Caki2 (cell line): Measurements from ENCODE around the gene PVR. TPM values are rescaled to one million over a fixed set of nuclear protein-coding genes. Genes with fewer than 3 reads are reported as not detected.
A peak's percentile ranks its signal among the peaks of the same experiment; 100 is the strongest.

Experiments
- DNase-seq: peaks from one replicate; pipeline ENCODE4 v3.0.0-alpha.2; 2015; ENCODE audit warnings: low read depth
- in situ Hi-C: cut with HindIII; loops from 2 replicates; pipeline ENCODE4 v1.10.0; 2016; ENCODE audit warnings: low sequenced_read_pairs, low pct_unique_long_range_greater_than_20kb, mixed read lengths
- total RNA-seq: library from RNA; depleted of rRNA; stranded (reverse); fragments of >200 nt; shearing (Covaris generic); gene quantifications from 2 replicates; pipeline ENCODE4 v1.2.3, GENCODE V29; 2014; ENCODE audit warnings: low replicate concordance

PVR gene
- total RNA-seq, 1 experiment from 2014 or later, result 93.9 TPM

DNA sequence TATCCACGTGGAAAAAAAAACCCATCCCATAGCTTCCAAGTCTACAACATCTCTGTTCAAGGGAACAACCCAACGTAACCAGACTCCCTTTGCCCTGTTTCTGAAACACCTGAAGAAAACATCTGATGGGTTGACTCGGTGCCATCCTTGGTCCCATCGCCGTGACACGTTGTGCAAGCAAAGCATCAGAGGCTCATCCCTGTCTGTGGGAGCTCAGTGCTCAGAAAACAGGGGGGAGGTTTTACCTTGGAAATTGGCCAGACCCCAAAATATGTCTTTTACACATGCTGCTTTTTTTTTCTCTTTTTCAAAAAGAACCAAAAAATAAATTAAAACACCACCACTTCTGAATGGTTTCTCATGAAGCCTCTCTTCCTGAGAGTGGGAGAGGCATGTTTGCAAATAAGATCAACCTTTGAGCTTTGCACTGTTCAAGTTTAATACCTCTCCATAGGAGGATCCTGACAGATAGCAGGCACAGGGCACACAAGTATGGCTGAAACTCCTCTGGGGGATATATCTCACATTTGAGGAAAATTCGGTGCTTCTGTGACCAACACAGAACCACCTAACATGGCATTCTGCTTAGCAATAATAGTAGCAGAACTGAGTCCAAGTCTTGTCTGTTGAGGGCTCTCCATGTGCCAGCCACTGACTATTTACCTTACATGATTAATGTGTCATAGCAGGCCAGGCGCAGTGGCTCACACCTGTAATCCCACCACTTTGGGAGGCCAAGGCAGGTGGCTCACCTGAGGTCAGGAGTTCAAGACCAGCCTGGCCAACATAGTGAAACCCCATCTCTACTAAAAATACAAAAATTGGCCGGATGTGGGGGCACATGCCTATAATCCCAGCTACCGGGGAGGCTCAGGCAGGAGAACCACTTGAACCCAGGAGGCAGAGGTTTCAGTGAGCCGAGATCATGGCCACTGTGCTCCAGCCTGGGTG is 7.0 kb upstream of the PVR start:
- DNase-seq, result no peak
- in situ Hi-C loops, result no loop called here

DNA sequence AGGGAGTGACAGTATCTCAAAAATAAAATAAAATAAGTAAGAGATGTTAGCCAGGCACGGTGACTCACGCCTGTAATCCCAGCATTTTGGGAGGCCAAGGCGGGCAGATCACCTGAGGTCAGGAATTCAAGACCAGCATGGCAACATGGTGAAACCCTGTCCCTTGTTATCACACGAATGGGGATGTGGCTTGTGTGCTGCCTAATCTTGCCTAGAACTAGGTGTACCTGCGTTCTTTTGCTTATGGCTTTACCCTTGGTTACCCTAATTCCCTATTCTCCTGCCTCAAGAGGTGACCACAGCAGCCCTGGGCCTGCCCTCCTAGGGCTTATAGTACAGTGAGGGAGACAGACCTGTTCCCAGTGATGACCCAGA is 6.3 kb upstream of the PVR start:
- in situ Hi-C loops, result no loop called here
- DNase-seq, result no peak

DNA sequence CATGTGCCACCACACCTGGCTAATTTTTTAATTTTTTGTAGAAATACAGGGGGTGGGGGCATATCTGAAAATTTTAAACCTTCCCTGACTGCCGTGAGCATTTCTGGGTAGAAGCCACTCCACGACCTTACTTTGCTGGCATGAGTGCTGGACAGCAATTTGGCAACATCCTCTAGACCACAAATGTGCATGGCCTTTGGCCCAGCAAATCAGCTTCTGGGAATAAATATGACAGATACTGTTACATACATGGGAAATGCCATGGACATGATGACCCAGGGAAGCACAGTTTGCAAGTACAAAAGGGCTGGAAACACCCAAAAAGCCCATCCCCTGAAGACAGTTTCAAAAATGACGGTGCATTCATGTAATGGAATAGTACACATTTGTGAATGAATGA is 3.2 kb upstream of the PVR start:
- in situ Hi-C loops, result no loop called here
- no peak for DNase-seq

DNA sequence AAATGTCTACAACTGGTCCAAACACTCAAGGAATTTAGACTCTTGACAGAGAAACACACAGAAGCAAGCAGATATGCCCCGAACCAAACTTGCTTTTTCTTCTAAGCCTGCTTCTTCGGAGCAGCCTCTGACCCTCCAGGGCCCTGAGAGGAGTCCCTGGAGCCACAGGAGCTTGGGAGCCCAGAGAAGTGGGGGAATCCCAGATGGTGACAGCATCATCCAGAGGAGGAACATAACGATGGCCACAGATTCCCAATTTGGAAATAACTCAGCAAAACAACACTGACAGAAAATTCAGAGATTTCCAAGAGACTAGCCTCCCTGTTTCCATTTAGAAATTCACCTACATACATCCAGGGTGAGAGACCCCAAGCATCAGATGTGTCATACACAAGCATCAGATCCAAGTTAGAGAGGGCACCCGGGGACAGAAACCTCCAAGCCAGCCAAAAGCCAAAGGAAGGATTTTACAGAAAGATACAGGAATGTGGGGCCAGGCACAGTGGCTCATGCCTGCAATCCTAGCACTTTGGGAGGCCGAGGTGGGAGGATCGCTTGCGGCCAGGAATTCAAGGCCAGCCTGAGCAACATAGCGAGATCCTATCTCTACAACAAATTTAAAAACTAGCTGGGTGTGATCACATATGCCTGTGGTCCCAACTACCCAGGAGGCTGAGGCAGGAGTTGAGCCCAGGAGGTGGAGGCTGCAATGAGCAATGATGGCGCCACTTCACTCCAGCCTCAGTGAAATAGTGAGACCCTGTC is 2.0 kb upstream of the PVR start:
- DNase-seq, result no peak
- in situ Hi-C loops, result no loop called here

DNA sequence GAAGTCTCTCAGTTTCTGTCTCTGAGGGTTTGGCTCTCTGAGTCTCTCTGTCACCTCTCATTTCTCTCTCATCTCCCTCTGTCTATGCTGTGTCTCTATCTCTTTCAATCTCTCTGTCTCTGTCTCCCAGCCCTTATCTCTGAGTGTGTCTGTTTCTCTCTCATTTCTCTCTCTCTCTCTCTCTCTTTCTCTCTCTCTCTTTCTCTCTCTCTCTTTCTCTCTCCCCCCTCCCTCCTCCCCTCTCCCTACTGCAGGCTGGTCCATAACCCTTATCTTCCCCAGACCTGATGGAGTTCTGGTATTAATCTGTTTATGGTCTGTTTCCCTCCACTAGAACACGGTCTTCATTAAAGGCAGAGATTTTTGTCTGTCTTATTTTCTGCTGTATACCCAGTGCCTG is 1.3 kb upstream of the PVR start:
- in situ Hi-C loops, result no loop called here
- no peak for DNase-seq

DNA sequence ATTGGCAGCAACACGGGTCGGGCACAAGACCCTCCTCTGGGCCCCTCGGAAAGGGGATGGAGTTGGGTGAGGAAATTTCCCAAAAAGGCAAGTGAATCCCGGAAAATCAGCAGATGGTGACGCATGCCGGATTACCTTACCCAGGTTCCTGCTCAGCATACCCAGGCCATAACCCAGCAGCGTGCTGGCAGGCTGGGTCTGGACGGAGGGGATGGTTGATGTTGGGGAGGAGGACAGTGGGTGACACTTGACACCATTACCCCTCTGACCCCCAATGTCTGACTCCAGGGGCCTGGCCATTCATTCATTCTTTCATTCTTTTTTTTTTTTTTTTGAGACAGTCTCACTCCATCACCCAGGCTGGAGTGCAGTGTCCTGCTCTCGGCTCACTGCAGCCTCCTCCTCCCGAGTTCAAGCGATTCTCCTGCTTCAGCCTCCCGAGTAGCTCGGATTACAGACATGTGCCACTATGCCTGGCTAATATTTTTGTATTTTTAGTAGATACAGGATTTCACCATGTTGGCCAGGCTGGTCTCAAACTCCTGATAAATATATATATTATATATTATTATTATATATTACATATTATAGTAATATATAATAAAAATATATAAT is 799 bp downstream of the PVR start:
- peak; percentile 75 for DNase-seq
- in situ Hi-C loops, result no loop called here

DNA sequence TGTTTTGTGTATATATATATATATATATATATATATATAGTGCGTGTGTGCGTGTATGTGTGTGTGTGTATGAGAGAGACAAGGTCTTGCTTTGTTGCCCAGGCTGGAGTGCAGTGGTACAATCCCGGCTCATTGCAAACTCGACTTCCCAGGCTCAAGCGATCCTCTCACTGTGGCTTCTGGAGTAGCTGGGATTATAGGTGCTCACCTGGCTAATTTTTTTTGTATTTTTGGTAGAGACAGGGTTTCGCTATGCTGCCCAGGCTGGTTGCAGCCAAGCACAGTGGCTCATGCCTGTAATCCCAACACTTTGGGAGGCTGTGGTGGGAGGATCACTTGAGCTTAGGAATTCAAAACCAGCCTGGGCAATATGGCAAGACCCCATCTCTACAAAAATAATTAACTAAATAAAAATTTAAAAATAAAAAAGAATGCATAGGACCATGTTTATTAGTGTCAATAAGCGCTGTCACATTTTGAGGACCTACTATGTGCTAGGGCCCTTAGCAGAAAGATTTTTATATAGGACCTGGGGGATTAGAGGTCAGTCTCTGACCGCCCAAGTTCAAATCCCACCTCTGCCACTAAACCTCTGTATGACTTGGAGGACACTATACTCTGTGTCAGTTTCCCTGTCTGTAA is 1.8 kb downstream of the PVR start:
- DNase-seq, result no peak
- in situ Hi-C loops, result no loop called here

DNA sequence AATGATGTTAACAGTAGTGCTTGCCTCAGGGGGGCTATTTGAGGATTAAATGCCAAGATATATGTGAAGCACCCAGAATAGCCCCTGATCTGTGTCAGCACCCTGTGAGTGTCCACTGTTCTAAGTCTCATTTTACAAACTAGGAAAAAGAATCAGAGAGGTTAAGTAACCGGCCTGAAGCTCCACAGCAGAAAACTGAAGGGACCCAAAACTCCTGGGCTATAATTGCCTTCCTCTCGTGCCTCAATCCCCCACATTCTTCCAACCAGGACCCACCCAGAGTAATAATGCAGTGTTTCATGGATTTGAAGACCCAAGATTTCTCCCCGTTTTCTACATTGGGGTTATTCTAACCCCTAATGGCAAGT is 2.3 kb downstream of the PVR start:
- in situ Hi-C loops, result no loop called here

DNA sequence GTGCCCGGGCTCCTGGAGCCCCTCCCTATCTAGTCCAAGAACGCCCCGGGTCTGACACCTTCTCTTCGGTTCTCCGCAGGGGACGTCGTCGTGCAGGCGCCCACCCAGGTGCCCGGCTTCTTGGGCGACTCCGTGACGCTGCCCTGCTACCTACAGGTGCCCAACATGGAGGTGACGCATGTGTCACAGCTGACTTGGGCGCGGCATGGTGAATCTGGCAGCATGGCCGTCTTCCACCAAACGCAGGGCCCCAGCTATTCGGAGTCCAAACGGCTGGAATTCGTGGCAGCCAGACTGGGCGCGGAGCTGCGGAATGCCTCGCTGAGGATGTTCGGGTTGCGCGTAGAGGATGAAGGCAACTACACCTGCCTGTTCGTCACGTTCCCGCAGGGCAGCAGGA is 3.4 kb downstream of the PVR start:
- DNase-seq, result no peak
- in situ Hi-C loops, result no loop called here

More for the DNA sequence above, 2.3 kb downstream of the PVR start:
- no peak for DNase-seq

DNA sequence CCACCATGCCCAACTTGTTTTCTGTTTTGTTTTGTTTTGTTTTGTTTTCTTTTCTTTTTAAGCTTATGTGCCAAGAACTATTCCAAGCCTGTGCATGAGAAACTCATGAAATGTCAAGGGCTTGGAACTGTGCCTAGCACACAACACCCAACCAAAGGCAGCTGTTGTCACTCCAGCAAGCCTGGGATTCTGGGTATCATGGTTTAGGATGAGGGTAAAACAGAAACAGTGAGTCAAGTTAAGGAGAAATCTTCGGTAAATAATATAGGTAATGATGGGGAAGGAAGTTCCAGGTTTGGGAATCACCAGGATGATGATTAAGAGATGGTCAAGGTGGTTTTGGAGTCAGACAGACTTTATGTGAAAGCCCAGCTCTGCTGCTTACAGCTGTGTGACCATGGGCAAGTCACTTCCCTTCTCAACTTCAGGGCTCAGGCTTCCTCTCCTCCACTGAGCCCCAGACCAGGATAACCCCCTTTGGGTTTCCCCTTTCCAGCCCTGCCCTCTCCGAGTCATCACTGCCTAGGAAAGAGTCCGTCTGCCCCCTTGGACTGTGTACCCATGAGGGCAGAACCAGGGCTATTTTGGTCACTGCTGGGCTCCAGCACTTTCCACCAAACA is 5.0 kb downstream of the PVR start:
- in situ Hi-C loops, result no loop called here
- peak; percentile 39 for DNase-seq

DNA sequence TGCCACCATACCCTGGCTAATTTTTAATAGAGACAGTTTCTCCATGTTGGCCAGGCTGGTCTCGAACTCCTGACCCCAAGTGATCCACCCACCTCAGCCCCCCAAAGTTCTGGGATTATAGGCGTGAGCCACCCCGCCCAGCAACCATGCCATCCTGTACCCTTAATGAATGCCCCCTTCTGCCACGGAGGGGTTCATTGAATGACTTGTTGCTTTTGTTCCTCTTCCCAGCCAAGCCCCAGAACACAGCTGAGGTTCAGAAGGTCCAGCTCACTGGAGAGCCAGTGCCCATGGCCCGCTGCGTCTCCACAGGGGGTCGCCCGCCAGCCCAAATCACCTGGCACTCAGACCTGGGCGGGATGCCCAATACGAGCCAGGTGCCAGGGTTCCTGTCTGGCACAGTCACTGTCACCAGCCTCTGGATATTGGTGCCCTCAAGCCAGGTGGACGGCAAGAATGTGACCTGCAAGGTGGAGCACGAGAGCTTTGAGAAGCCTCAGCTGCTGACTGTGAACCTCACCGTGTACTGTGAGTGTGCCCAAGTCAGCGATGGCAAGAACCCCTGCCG is 6.0 kb downstream of the PVR start:
- in situ Hi-C loops, result no loop called here
- DNase-seq, result no peak

DNA sequence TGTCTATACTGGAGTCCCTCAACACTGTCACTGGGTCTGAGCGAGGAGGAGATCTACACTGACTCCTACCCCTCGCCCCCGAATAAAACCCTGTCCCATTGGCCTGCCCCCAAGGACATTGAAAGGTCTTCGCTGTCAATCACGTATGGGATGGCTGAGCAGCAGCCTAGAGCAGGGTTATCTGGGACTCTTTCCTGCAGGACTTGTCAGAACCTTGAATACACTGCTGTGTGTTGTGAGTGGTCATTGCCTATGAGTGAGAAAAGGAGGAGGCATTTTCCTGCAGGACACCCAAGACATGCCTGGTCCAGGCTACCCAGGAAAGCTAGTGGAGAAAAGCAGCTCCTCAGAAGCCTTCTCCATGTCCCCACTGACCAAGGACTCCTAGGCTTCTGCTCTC is 9.6 kb downstream of the PVR start:
- in situ Hi-C loops, result no loop called here
- no peak for DNase-seq

DNA sequence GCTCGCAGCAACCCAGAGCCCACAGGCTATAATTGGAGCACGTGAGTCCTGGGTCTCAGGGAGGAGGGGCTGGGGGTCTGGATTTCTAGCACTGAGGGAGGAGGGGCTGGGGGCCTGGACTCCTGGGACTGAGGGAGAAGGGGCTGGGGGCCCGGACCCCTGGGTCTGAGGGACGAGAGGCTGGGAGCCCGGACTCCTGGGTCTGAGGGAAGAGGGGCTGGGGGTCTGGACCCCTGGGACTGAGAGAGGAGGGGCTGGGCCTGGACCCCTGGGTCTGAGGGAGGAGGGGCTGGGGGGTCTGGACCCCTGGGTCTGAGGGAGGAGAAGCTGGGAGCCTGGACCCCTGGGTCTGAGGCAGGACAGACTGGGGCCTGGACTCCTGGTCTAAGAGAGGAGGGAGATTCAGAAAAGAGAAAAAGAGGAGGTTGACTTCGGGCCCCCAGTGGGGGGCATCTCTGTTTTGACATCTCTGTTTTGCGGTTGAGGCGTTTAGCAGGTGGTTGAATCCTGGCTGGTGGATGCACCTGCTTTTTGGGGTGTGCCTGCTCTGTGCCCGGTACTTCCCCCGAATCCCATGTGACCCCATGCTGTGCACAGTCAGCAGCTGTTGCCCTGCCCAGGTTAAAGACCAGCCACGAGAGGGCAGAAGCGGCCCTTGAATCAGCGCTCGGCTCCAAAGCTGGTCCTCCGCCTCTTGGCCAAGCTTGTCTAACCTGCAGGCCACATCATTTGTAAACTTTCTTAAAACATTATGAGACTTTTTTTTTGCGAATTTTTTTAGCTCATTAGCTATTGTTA is 10.5 kb downstream of the PVR start:
- in situ Hi-C loops, result no loop called here
- DNase-seq, result no peak

DNA sequence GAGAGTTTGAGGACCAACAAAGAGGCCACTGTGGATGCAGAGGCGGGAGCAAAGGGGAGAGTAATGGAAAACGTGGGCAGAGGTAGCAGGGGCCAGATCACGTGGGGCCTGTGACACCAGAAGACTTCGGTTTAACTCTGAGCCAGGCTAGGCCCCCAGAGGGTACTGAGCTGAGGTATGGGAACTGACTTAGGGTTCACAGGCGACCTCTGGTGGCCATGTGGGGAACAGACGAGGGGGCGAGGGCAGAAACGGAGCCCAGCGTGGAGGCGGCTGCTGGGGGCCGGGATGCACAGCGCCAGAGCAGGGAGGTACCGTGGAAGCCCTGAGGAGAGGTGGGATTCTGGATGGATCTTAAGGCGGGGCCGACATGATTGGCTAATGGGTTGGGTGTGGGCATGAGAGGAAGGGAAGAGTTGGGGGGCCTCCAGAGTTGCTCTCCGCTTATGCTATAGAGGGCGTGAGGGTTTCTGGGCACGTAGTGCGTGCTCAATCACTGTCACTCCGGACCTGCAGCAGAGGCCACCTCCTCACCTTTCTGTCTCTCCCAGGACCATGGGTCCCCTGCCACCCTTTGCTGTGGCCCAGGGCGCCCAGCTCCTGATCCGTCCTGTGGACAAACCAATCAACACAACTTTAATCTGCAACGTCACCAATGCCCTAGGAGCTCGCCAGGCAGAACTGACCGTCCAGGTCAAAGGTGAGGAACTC is 13.7 kb downstream of the PVR start:
- DNase-seq, result no peak
- in situ Hi-C loops, result no loop called here

DNA sequence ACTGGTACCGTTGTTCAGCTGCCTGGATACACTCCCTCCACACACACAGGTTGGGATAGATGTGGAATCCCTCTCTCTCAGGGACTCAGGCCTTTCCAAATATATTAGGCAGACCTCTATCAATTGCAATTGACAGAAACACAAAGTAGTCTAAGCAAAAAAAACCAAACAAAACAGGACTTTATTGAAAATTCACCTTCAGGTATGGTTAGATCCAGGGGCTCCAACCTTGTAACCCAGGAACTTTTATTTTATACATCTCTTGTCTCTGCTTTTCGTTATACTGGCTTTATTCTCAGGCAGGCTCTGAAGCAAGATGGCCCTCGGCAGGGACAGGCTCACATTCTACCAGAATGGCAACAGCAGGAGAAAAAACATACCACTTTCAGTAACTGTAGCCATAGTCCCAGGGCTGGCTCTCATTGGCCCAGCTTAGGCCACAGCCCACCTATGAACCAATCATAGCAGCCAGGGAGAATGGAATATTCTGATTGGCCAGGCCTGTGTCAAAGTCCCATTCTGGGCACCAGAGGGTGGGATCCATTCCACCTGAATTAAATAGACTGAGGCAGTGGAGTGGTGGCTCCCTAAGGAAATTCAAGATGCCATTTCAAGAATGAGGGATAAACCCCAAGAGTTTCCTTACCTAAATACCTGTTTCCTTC is 14.5 kb downstream of the PVR start:
- DNase-seq, result no peak
- in situ Hi-C loops, result no loop called here

DNA sequence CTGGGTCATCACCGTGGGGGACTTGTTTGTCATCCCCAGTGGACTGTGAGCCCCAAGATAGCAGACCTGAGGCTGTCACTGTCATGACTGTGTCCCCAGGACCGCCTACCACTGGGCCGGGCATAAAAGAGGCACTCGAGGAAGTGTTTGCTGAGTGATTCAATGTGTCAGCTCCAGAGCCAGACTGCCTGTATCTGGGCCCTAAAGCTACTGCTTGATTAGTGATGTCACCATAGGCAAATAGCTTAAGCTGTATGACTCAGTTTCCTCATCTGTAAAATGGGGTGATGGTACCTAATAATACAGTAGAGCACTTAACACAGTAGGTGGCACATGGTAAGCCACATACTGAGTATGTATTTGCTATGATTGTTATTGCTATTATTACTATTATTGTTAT is 16.4 kb downstream of the PVR start:
- no peak for DNase-seq
- in situ Hi-C loops, result no loop called here
